ENCODE data around the gene ABCG8.
A peak's percentile ranks its signal among the peaks of the same experiment; 100 is the strongest.

The ABCG8 gene

DNA sequence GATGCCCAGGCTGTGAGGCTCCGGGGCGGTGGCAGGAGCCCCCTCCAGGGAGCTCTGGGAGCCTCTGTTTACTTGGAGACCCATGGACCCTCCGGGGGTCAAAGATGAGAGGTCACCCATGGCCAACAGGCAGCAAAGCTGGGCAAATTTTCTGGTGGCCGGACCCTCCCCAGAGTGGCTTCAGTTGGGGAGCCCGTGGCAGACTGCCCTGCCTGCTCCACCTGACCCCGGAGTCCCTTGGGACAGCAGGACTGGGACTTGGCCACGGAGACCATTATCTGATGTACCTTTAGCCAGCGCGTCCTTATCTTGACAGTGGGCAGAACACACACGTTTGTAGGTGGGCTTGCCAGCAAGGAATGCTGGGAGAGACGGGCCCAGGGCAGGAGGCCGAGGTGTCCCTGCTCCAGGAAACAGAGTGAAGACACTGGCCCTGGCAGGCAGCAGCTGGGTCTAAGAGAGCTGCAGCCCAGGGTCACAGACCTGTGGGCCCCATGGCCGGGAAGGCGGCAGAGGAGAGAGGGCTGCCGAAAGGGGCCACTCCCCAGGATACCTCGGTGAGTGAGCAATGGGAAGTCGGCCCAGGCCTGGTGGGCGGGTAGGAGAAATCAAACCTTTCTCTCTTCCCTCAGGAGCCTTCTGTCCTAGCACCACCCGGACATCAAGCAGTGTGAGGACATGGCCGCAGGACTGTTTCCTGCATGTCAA, at the start of gene ABCG8, which contains the start of gene ABCG5:
Gene ABCG8 (plus strand): TSS at position 412 of the 708 bp plus-strand sequence. CDS start 83 bp downstream, at position 495.
Gene ABCG5 (minus strand): TSS at position 280 of the 708 bp plus-strand sequence. CDS start 160 bp downstream, at position 120.
- DNase-seq (ENCODE audit: low spot score) (no peak), FAIRE-seq (no peak)

DNA sequence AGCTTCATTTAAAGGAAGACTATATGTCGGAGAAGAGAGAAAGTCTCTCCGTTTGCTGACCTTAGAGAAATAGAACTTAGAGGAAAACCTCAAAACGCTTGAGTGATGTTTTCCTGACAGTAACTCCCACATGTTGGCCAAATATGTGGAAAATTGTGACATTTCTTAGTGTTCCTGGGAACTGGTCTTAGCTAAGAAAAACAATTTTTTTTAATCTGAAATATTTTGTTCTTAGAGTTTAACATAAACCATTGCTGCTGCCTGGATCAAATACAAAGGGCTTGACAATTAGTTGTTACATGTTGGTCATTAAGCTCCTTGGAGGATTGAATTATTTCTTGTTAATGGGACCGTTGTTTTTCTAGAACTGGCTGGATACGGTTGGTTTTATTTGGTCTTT, 48.6 kb upstream of the ABCG8 start:
- no peak for FAIRE-seq

DNA sequence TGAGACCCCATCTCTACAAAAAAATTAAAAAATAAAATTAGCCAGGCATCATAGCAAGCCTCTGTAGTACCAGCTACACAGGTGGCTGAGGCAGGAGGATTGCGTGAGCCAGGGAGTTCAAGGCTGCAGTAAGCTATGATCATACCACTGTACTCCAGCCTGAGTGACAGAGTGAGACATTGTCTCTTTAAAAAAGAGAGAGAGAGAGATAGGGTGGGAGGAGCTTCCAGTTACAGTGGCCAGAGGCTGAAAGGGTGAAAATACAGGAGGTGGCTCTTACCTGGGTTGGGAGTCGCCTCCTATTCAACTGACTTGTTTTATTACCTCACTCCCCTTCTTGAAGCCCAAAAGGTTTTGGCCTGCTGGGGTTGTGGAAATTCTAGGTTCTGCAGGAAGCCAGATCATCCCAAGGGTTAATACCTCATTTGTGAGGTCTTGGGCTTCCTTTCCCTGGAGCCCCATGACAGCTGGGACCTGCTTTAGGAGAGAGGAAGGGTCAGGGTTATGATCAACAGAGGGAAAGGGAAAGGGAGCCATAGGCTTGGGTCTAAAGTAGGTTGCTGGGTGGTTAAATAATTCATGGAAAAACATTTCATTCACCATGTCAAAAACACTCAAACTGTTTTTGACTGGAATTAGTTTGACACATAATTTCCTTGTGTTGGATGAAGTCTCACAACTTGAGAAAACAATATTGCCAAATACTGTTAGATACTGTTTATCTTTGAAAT, 47.6 kb upstream of the ABCG8 start:
- no peak for FAIRE-seq
- no peak for DNase-seq (ENCODE audit: low spot score)

More for the DNA sequence above, 48.6 kb upstream of the ABCG8 start:
- no peak for DNase-seq (ENCODE audit: low spot score)

DNA sequence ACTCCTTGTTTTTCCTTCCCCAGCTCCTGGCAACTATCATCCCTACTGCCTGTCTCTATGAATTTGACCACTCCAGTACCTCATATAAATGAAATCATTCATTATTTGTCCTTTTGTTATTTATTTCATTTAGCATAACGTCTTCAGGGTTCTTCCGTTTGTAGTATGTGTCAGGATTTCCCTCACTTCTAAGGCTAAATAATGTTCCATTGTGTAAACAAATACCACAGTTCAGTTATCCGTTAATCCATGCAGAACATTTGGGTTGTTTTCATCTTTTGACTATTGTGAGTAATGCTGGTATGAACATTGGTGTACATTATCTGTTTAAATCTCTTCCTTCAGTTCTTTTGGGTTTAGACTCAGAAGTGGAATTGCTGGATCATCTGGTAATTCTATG, 46.1 kb upstream of the ABCG8 start:
- FAIRE-seq (peak; percentile 93), DNase-seq (ENCODE audit: low spot score) (peak; percentile 62)

DNA sequence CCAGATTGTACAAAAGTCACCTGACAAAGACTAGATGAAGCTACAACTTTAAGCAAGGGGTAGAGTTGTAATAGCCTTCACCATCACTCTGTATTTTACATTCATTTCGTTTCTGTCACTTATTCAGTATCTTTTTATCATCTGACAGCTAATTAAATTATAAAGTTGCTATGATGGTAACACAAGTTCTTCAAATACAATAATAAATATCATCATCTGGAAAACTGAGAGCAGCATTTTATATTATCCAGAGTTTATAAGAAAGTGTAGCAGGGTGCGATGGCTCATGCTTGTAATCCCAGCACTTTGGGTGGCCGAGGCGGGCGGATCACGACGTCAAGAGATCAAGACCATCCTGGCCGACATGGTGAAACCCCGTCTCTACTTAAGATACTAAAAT, 43.8 kb upstream of the ABCG8 start:
- FAIRE-seq (no peak), DNase-seq (ENCODE audit: low spot score) (no peak)

DNA sequence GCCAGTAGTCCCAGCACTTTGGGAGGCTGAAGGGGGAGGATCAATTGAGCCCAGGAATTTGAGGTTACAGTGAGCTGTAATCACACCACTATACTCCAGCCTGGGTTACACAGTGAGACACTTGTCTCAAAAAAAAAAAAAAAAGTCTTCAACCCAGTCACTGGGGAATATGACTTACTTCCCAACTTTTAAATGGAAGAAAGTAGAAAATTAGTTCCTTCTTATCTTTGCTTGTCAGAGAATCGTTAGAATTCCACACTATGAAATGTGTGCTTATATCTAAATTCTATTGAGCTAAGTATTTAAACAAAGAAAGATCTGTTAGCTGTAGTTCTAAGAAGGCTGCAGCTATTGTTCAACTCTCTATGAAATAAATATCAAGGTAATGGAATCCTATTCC, 42.6 kb upstream of the ABCG8 start:
- FAIRE-seq = no peak
- DNase-seq (ENCODE audit: low spot score) = no peak

DNA sequence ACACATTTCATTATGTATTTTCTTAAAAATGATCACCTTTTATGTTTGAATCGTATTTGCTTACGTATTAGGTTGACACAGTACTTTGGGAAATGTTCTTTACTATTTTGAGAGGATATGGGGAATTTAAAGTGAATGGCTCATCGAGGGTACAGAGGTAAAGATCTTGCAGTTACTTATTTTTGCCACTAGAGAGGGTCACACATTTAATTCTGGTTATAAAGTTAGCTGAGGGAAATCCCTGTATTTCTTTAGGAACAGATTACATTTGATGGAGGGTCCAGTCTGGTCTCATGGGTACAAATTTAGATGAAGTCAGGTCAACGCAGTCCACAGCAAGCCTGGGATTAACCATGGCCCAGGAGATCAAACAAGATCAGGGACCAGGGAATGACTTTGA, 40.5 kb upstream of the ABCG8 start:
- no peak for FAIRE-seq
- DNase-seq (ENCODE audit: low spot score) = no peak

DNA sequence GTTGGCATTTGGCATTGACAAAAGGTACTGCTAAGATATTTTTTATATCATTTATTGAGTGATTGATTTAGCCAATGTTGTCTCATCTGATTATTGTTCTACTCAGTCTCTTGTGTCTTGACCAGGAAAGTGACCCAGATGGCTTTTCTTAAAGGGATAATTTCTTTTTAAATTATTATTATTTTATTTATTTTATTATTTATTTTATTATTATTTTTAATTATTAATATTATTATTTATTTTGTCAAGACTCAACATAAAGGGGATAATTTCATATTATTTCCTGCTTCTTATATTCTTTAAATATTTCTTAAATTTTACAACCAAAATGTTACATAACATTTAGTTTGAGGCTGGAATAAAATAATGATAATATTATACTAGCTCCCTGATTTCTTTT, 37.9 kb upstream of the ABCG8 start:
- FAIRE-seq = peak; percentile 57
- no peak for DNase-seq (ENCODE audit: low spot score)

DNA sequence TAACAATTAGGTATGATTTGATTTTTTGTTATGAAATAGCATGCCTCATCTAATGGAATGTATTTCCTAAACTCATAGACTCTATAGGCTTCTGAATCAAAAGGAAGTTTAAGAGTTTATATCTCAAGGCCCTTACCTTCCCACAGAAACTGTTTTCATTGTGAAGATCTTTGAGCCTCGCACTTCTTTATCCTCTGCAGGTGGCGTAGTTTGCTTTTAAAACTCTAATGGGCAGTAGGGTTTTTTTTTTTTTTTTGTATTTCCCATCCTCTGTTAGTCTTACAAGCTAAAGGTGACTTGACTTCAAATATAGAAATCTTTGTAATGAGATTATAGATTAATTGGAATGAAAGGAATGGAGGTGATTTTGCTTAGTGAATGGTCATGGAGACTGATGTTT, 36.6 kb upstream of the ABCG8 start:
- DNase-seq (ENCODE audit: low spot score) (no peak), FAIRE-seq (no peak)

DNA sequence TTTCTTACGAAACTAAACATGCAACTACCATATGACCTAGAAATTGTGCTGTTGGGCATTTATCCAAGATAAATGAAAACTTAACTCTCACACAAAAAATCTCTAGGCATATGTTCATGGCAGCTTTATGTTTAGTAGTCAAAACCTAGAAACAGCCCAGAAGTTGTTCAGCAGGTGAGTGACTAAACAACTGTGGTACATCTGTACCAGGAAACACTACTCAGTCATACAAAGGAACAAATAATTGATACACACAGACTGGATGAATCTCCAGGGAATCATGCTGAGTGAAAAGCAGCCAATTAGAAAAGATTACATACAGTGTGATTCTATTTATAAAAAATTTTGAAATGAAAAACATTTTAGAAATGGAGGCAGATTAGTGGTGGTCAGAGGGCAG, 35.7 kb upstream of the ABCG8 start:
- DNase-seq (ENCODE audit: low spot score) = no peak

DNA sequence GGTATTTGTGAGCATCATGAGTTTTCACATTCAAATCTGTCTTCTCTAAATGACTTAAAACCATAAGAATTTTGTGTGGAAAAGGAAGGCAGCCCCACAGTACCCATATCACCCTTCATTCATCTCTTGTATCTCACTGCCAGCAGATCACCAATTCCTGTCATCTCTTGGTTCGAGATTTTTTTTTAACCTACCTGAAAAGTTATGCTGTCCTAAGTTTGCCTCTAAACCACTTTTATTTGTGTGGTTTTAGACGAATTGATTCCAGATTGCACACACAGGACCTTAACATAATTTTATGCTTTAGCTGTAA, 32.1 kb upstream of the ABCG8 start:
- DNase-seq (ENCODE audit: low spot score) (no peak), FAIRE-seq (no peak)

More for the DNA sequence above, 35.7 kb upstream of the ABCG8 start:
- no peak for FAIRE-seq

DNA sequence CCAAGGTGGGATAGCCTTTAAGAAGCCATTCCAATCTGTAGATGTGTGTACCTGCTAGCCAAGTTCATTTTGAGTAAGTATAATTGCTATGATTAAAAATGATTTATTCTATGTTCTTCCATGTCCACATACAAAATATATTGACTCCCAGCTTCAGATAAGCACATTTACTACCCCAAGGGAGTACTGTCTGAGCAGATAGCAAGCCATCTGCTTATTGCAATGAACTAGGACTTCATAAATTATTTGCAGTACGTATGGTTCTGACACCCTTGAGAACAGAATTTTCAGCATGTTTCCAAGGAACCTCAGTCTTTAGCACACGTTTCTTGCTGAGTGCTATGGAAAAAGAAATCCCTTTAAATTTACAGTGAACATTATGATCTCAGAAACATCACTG, 28.3 kb upstream of the ABCG8 start:
- FAIRE-seq = no peak
- no peak for DNase-seq (ENCODE audit: low spot score)

DNA sequence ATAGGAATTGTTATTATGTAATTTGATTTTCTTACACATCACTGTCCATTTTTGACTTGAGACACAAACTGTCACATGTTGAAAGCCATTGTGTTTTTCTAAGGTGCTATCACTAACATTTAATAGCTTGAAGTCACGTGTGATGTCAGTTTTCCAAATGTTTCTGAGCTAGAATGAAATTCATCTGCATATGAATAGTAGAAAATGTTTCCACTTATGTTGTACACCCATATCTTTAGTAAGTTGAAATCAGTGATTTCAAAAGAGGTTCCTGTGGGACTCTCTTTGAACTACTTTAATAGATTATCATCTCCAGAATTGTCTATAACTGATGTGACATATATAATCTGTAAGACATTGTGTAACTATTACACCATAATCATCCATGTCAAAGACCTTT, 27.9 kb upstream of the ABCG8 start:
- no peak for FAIRE-seq

DNA sequence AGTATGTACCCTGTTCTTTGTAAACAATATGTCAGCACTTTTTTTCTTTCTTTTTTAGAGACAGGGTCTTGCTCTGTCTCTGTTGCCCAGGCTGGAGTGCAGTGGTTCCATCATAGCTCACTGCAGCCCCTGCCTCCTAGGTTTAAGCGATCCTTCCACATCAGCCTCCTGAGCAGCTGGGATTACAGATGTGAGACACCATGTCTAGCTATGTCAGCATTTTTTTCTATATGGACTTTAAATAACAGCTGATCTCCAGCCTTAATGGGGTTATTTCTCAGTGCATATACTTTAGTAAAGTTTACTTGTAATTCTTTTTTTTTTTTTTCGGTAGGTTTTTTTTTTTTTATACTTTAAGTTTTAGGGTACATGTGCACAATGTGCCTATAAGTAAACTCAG, 26.8 kb upstream of the ABCG8 start:
- DNase-seq (ENCODE audit: low spot score) (no peak), FAIRE-seq (no peak)

More for the DNA sequence above, 27.9 kb upstream of the ABCG8 start:
- DNase-seq (ENCODE audit: low spot score) = no peak

DNA sequence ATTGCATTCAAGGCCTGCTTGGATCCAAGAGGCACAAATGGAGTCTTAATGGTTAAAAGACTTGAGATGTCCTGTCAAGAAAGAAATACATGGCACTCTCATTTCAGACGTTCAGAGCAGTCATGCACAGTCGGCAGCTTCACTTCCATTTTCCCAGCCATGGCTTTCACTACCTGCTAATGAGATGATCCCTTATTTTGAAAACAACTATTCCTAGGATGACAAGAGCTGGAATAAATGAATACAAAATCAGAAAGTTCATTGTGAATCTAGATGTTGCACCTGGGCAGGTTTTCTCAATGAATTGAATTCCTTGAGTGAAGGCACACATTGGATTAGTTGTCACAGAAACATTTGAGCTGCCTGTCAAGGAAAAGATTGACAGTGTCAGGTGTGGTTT, 25.8 kb upstream of the ABCG8 start:
- no peak for FAIRE-seq
- no peak for DNase-seq (ENCODE audit: low spot score)

DNA sequence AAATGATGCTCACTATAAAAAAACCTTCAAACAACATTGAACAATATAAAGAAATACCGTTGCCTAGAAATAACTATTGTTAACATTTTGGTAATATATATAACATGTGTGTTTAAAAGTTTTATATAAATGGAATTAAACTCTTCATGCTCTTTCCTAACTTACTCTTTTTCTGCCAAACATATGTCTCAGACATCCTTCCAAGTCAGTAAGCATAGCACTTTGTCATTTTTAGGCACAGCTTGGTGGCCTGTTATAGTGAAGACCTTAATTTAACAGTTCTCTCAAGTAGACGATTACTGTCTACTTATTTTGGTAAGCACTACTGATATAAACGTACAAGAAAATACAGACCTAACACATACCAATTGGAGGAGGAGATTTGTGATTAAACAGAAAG, 24.1 kb upstream of the ABCG8 start:
- FAIRE-seq (no peak), DNase-seq (ENCODE audit: low spot score) (no peak)

DNA sequence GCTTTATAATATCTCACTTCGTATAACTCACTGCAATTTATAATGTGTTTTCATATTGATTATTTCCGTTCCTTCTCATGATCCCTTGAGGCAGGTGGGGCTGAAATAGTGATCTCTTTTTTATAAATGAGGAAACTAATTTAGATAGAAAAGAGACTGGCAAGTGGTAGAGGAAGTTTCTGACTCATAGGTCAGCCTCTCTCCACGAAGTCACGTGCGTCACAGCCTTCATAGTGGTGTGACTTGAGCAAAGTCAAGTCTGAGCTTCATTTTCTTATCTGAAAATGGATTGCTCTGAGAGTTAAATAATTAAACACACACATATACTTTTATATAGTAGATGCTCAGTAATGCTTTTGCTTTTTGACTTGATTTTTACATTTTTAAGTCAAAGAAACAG, 20.0 kb upstream of the ABCG8 start:
- FAIRE-seq (peak; percentile 35), DNase-seq (ENCODE audit: low spot score) (no peak)

DNA sequence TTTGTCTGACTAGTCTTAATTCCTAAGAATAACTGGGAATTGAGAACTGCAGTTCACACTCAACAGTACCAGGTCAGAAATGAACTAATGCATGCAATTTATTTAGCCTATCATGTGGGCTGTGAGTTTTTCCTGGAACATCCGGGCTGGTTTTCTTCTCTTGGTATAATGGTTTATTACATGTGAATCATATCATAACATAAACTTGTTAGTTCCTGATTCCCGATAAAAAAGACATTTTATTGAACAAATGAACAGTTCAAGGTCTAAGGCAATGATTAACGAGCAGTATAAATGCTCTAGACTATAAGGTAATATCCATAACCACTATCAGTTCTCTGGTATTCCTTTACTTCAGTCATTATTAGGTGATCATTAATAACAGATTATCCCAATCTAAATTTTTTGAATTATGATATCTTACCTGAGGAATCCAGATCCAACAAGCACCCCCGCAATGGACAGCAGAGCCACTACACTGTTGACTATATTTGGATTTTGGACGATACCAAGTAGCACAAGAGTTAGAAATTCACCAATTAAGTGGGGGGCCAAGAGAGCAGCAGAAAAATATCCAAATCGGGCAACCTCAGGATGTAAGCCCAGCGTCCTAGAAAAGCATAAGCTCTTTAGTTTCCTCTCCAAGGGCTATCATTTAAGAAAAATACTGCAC, 19.1 kb upstream of the ABCG8 start:
- DNase-seq (ENCODE audit: low spot score) = no peak
- no peak for FAIRE-seq

DNA sequence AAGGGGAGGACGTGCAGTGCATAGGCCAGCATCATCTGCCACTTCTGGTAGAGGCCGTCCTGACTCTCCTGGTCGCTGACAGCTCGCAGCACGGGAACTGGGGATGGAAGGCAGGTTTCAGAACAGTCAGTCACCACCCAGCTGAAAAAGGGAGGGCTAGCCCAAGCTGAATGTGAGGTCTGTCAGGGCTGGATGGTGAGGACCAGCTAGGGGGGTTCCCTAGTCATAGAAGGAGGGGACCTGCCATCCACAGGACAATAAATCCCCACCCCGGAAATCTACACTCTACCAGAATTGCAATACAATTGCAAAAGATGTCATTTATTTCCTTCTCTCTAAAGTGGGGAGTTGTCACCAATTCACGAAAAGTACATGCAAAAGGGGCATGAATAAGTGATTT, 15.9 kb upstream of the ABCG8 start:
- DNase-seq (ENCODE audit: low spot score) (no peak), FAIRE-seq (no peak)

DNA sequence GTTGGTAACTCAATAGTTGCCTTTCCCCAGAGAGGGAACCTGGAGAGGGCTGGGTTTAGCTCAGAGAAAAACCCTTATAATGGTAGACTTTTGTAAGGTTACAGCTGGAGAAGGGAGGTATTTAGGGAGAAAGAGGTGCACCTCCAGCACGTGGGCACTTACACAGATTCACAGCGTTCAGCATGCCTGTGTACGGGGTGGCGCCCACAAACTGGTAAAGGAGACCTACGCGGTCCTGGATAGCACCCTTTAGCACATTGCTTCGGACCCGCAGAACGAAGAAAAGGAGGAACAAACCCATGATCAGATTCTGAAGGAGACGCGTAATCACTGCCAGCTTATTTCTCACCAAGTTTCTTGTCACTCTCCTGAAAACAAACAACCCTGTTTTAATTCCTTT, 15.0 kb upstream of the ABCG8 start:
- DNase-seq (ENCODE audit: low spot score) (no peak), FAIRE-seq (no peak)

DNA sequence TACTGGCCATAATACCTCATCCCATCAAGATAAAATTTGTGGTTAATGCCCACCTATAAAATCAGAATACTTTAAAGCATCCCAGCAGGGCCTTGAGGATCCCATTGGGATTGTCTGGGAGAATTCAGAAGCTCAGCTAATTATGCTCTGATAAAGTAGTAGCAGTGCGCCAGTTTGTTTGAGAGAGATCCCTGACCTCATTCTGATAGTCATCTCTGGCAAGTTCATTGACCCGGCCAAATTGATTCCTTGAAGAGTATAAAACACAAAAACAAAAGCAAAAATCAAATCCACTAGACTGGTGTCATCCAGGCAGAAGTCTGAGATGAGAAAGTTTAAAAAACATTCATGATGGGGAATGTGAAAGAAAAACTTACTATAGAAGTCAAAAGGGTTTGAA, 14.3 kb upstream of the ABCG8 start:
- no peak for FAIRE-seq

DNA sequence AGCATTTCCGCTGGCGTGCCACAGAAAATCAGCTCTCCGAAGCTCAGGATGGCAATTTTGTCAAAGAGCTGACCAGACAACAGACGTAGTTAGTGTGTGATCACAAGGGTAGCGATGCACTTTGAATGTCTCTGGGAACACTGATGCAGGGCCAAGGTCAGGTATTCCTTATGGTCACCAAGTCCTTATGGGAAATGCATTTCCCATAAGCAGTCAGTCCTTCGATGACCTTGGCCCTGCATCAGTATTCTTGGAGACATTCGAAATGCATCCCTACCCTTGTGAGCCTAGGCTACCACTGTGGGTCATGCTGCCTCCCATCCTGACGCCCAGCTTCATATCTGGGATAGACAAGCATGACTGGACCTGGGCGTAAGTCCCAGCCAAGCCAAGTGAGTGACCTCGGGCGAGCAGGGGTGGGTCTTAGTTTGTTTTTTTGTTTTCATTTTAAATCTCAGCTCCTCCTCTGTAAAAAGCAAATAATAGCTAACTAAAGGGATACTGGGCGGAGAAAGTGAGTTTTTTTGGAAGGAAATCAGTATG, 13.7 kb upstream of the ABCG8 start:
- FAIRE-seq = no peak

More for the DNA sequence above, 14.3 kb upstream of the ABCG8 start:
- no peak for DNase-seq (ENCODE audit: low spot score)

More for the DNA sequence above, 13.7 kb upstream of the ABCG8 start:
- DNase-seq (ENCODE audit: low spot score) = no peak

All from RCC 7860 (cell line).